K562 (cell line): ENCODE data around the gene SLC8A1. TPM values are rescaled to one million over a fixed set of nuclear protein-coding genes. Genes with fewer than 3 reads are reported as not detected.

ENCODE experiments used
- ATAC-seq: fragments of 200-7000 bp; cut with Tn5 transposase; 3 replicates; pipeline ENCODE4 v1.9.1; 2020; ENCODE audit warnings: moderate library complexity
- BruUV-seq: library from RNA; stranded (reverse); fragments of 400-500 nt; replicated peaks from 2 replicates; lab custom pipeline; 2021; lab: Mats Ljungman, UMichigan
- CTCF ChIA-PET: fragments of 300-600 bp; formaldehyde crosslinking; extraction: SDS; loops from one replicate; lab custom pipeline; 2021; ENCODE audit warnings: low intra/inter-chr PET ratio; lab: Yijun Ruan, JAX
- POLR2A ChIA-PET: fragments of 300-600, 350-650 bp; sonication (Branson Sonifier 250); formaldehyde crosslinking; extraction: SDS; loops from one replicate; lab custom pipeline; 2021; ENCODE audit warnings: antibody characterized with exemption, inconsistent platforms; lab: Yijun Ruan, JAX
- DNase-seq, 4 experiments: peaks; one replicate each; pipeline versions ENCODE4 v3.0.0 to v3.0.0-alpha.2; 2011 to 2018; ENCODE audit warnings: low spot score in 3 of 4, mixed read lengths in 3 of 4; ENCODE audit errors: extremely low read depth in 1 of 4
- FAIRE-seq: peaks from 2 replicates; lab custom pipeline; 2011; peaks lifted over from hg19 to GRCh38; lab: Jason Lieb, UNC
- H2AFZ ChIP-seq: 2 replicates; pipeline ENCODE4 v1.6.0; 2011; ENCODE audit warnings: low read depth, low read length, control low read depth, inconsistent platforms
- H3K27ac ChIP-seq: fragments of 200-600 bp; 3 replicates; pipeline ENCODE4 v1.8.0; 2011; ENCODE audit warnings: low read depth, mild to moderate bottlenecking, control low read depth, inconsistent platforms, low read length, moderate library complexity, mixed read lengths; ENCODE audit errors: extremely low read depth
- H3K27me3 ChIP-seq, 2 experiments: fragments of 300-600 bp in 1 of 2; 2 replicates in 1 of 2; 3 replicates in 1 of 2; pipeline versions ENCODE4 v1.6.0 to v1.8.0; 2011; ENCODE audit warnings: inconsistent platforms in 2 of 2, low read length in 2 of 2, mild to moderate bottlenecking in 1 of 2, mixed read lengths in 1 of 2, moderate library complexity in 1 of 2; ENCODE audit not compliant: control insufficient read depth in 2 of 2, insufficient read depth in 2 of 2
- H3K36me3 ChIP-seq: fragments of 300-600 bp; 3 replicates; pipeline ENCODE4 v1.8.0; 2011; ENCODE audit warnings: mild to moderate bottlenecking, low read length, inconsistent platforms; ENCODE audit not compliant: control insufficient read depth, insufficient read depth
- H3K4me1 ChIP-seq, 2 experiments: fragments of 200-600 bp in 1 of 2; replicated peaks in 1 of 2; 2 replicates in 1 of 2; 3 replicates in 1 of 2; pipeline versions ENCODE4 v1.5.1 to v1.8.0; 2011; ENCODE audit warnings: inconsistent platforms in 2 of 2, low read length in 2 of 2, mild to moderate bottlenecking in 1 of 2, mixed read lengths in 1 of 2, moderate library complexity in 1 of 2; ENCODE audit not compliant: control insufficient read depth in 2 of 2, insufficient read depth in 2 of 2
- H3K4me2 ChIP-seq: 2 replicates; pipeline ENCODE4 v1.6.1; 2011; ENCODE audit warnings: low read length, control low read depth, inconsistent platforms, mixed read lengths; ENCODE audit not compliant: insufficient read depth
- H3K4me3 ChIP-seq: fragments of 200-600 bp; sonication (generic), shearing (Covaris generic); 2 replicates; pipeline ENCODE4 v1.5.1; 2016; ENCODE audit warnings: control low read depth, inconsistent platforms
- H3K79me2 ChIP-seq: fragments of 200-600 bp; 3 replicates; pipeline ENCODE4 v1.8.0; 2011; ENCODE audit warnings: low read length, inconsistent platforms; ENCODE audit not compliant: control insufficient read depth, insufficient read depth
- H3K9ac ChIP-seq, 2 experiments: 2 replicates each; pipeline versions ENCODE4 v1.6.0 to v1.6.1; 2011; ENCODE audit warnings: low read depth in 2 of 2, low read length in 2 of 2, control low read depth in 1 of 2, inconsistent platforms in 1 of 2, mild to moderate bottlenecking in 1 of 2, mixed read lengths in 1 of 2; ENCODE audit not compliant: insufficient read depth in 1 of 2
- H3K9me1 ChIP-seq: one replicate; pipeline ENCODE4 v1.6.0; 2011; ENCODE audit warnings: inconsistent platforms, mild to moderate bottlenecking, low read length, moderate library complexity; ENCODE audit not compliant: control insufficient read depth, insufficient read depth
- H3K9me3 ChIP-seq: replicated peaks from 2 replicates; pipeline ENCODE4 v1.5.1; 2011; ENCODE audit warnings: low read depth, low read length, inconsistent platforms; ENCODE audit not compliant: control insufficient read depth, insufficient read depth
- H4K20me1 ChIP-seq: replicated peaks from 2 replicates; pipeline ENCODE4 v1.6.1; 2011; ENCODE audit warnings: low read length, inconsistent platforms, mixed read lengths; ENCODE audit not compliant: control insufficient read depth, insufficient read depth
- MBD2 ChIP-seq: sonication (generic); IDR thresholded peaks from 2 replicates; pipeline ENCODE4 v1.6.1; 2016; ENCODE audit warnings: low read depth, borderline replicate concordance
- MECOM ChIP-seq: fragments of 250-450 bp; sonication (Bioruptor Pico); IDR thresholded peaks from 2 replicates; pipeline ENCODE4 v1.8.0; 2022; ENCODE audit warnings: inconsistent platforms
- PRMT5 ChIP-seq: sonication (generic); formaldehyde crosslinking; IDR thresholded peaks from 2 replicates; pipeline ENCODE4 v1.5.0; 2020; ENCODE audit warnings: missing genetic modification reagents
- PTBP1 ChIP-seq: fragments of 200-400 bp; formaldehyde crosslinking; IDR thresholded peaks from 2 replicates; pipeline ENCODE4 v1.6.1; 2017; ENCODE audit warnings: low read depth, low read length
- SREBF2 ChIP-seq: sonication (generic); formaldehyde crosslinking; IDR thresholded peaks from 2 replicates; pipeline ENCODE4 v1.4.0; 2020; ENCODE audit warnings: mild to moderate bottlenecking, missing genetic modification reagents
- ZBTB49 ChIP-seq: sonication (generic); formaldehyde crosslinking; IDR thresholded peaks from 2 replicates; pipeline ENCODE4 v1.8.0; 2022; ENCODE audit warnings: missing genetic modification reagents, mild to moderate bottlenecking, borderline replicate concordance
- ZBTB8A ChIP-seq: fragments of 450-650 bp; IDR thresholded peaks from 2 replicates; pipeline ENCODE4 v1.6.1; 2018; ENCODE audit warnings: mild to moderate bottlenecking, moderate library complexity; ENCODE audit not compliant: partially characterized antibody
- WGBS: fragments of 100-300 bp; shearing (Covaris generic); methylation state at CpG from one replicate; pipeline ENCODE4 v1.1.6; 2016; ENCODE audit warnings: low coverage, mixed read lengths; ENCODE audit not compliant: insufficient coverage; ENCODE audit errors: missing lambda C conversion rate; 5-methylcytosine and 5-hydroxymethylcytosine counted together
- in situ Hi-C: fragments of 300-500 bp; cut with MboI; formaldehyde crosslinking; loops from 4 replicates; pipeline ENCODE4 v1.15.0; 2018; ENCODE audit warnings: inconsistent platforms, mixed read lengths
- intact Hi-C: fragments of 100-400 bp; cut with micrococcal nuclease; formaldehyde crosslinking; loops from 2 replicates; pipeline ENCODE4 v1.14.2; 2022
- polyA plus RNA-seq, 8 experiments: library from polyadenylated mRNA; depleted of rRNA in 4 of 8; stranded (reverse) in 5 of 8; unstranded in 3 of 8; fragments of >200 nt; fragmentation: Nextera tagmentation in 2 of 8; fragmentation: Illumina TruSeq in 1 of 8; extraction: Ambion mirVana in 2 of 8; extraction: Trizol in 1 of 8; gene quantifications; 2 replicates each; pipeline versions ENCODE4 v1.2.1 to v1.2.3, GENCODE V29; 2011 to 2014; ENCODE audit warnings: inconsistent platforms in 1 of 8, missing spikeins in 1 of 8
- total RNA-seq, 7 experiments: library from RNA; depleted of rRNA in 6 of 7; stranded (reverse); fragments of >200 nt in 6 of 7; fragmentation: Illumina TruSeq in 2 of 7; extraction: Trizol in 2 of 7; gene quantifications; 2 replicates each; pipeline versions ENCODE4 v1.2.1 to v1.2.3, GENCODE V29; 2011 to 2021; ENCODE audit warnings: low replicate concordance in 1 of 7
- TF ChIP-seq, protein P1 (sequence below): fragments of 250-450 bp; sonication (Bioruptor Pico); IDR thresholded peaks from 2 replicates; pipeline ENCODE4 v1.8.0; 2021; ENCODE audit warnings: moderate library complexity, mild to moderate bottlenecking, inconsistent platforms
- TF ChIP-seq, protein P2 (sequence below): sonication (generic); formaldehyde crosslinking; IDR thresholded peaks from 2 replicates; pipeline ENCODE4 v1.8.0; 2022; ENCODE audit warnings: missing genetic modification reagents, mild to moderate bottlenecking, moderate library complexity, borderline replicate concordance
- TF ChIP-seq, protein P3 (sequence below): fragments of 250-450 bp; sonication (Bioruptor Pico); IDR thresholded peaks from 2 replicates; pipeline ENCODE4 v1.4.0; 2020

Gene SLC8A1
- total and polyA plus RNA-seq, 9 of the 15 experiments (the other 6 are each of a cell fraction or from before 2014, with no cell fraction given), result not detected

DNA sequence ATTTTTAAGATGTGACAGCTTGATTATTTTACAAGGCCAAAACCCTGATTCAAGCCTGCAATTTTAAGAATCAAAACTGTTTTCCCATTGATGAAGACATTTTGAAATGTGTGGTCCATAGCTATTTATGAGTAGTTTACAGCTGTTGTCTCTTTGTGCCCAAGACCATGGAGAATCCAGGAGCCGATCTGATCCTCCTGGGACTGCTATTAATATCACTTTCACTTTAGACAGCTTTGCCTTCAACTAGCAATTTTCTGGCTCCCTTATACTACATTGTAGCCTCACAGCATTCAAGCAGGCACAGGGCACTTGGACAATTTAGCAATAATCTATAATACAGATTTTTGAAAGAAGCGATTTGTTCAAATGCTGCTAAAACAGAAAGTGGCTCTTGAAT is 172.9 kb downstream of the SLC8A1 start (continued):
- TF ChIP-seq, protein P1, sequence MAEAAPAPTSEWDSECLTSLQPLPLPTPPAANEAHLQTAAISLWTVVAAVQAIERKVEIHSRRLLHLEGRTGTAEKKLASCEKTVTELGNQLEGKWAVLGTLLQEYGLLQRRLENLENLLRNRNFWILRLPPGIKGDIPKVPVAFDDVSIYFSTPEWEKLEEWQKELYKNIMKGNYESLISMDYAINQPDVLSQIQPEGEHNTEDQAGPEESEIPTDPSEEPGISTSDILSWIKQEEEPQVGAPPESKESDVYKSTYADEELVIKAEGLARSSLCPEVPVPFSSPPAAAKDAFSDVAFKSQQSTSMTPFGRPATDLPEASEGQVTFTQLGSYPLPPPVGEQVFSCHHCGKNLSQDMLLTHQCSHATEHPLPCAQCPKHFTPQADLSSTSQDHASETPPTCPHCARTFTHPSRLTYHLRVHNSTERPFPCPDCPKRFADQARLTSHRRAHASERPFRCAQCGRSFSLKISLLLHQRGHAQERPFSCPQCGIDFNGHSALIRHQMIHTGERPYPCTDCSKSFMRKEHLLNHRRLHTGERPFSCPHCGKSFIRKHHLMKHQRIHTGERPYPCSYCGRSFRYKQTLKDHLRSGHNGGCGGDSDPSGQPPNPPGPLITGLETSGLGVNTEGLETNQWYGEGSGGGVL (CRISPR knock-in tag), result no peak
- TF ChIP-seq MBD2, result no peak
- TF ChIP-seq SREBF2 (CRISPR knock-in tag), result no peak

DNA sequence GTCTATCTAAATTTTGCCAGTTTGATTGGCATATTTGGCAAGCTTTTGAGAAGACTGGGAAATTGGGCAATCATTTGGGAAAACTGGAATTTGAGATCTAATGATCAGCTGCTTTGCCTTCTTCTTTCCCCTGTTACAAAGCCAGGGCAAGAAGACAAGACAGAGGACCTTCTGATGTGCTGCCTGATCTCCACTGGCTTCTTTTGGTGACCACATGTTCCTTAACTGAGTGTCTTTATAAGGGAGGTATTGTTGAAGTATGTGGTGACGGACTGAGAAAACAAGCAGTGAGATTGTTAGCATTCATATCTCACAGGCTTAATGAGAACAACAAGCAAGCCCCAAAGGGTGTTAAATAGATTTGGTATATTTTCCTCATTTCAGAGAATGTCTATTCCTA is 175.8 kb downstream of the SLC8A1 start:
- Histone ChIP-seq H3K9me1 (no peaks in the 10 kb centered on the region), H3K9me3 (no peaks in the 10 kb centered on the region), H3K4me1 (no peaks in the 10 kb centered on the region), H3K9ac (no peak overlapping the region), H2AFZ (no peak overlapping the region), H3K4me3 (no peak overlapping the region), H3K79me2 (no peaks in the 10 kb centered on the region), H4K20me1 (no peaks in the 10 kb centered on the region), H3K27ac (no peak overlapping the region), H3K36me3 (no peaks in the 10 kb centered on the region), H3K4me2 (no peak overlapping the region), H3K27me3 (no peaks in the 10 kb centered on the region)
- ChIA-PET POLR2A (no interaction called here), CTCF (no interaction called here)
- FAIRE-seq (no peak), DNase-seq (no peak), ATAC-seq (no peak)
- BruUV-seq, result no TSS peak
- 0% methylated on average over 1 of the region's 1 CpG for WGBS
- in situ Hi-C loops, result no loop called here
- intact Hi-C loops, result no loop called here
- TF ChIP-seq ZBTB8A (no peak), PTBP1 (no peak), MECOM (CRISPR knock-in tag) (no peak), PRMT5 (CRISPR knock-in tag) (no peak), ZBTB49 (CRISPR knock-in tag) (no peak)
- TF ChIP-seq, protein P2, sequence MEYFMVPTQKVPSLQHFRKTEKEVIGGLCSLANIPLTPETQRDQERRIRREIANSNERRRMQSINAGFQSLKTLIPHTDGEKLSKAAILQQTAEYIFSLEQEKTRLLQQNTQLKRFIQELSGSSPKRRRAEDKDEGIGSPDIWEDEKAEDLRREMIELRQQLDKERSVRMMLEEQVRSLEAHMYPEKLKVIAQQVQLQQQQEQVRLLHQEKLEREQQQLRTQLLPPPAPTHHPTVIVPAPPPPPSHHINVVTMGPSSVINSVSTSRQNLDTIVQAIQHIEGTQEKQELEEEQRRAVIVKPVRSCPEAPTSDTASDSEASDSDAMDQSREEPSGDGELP (CRISPR knock-in tag), result no peak
- TF ChIP-seq, protein P3, sequence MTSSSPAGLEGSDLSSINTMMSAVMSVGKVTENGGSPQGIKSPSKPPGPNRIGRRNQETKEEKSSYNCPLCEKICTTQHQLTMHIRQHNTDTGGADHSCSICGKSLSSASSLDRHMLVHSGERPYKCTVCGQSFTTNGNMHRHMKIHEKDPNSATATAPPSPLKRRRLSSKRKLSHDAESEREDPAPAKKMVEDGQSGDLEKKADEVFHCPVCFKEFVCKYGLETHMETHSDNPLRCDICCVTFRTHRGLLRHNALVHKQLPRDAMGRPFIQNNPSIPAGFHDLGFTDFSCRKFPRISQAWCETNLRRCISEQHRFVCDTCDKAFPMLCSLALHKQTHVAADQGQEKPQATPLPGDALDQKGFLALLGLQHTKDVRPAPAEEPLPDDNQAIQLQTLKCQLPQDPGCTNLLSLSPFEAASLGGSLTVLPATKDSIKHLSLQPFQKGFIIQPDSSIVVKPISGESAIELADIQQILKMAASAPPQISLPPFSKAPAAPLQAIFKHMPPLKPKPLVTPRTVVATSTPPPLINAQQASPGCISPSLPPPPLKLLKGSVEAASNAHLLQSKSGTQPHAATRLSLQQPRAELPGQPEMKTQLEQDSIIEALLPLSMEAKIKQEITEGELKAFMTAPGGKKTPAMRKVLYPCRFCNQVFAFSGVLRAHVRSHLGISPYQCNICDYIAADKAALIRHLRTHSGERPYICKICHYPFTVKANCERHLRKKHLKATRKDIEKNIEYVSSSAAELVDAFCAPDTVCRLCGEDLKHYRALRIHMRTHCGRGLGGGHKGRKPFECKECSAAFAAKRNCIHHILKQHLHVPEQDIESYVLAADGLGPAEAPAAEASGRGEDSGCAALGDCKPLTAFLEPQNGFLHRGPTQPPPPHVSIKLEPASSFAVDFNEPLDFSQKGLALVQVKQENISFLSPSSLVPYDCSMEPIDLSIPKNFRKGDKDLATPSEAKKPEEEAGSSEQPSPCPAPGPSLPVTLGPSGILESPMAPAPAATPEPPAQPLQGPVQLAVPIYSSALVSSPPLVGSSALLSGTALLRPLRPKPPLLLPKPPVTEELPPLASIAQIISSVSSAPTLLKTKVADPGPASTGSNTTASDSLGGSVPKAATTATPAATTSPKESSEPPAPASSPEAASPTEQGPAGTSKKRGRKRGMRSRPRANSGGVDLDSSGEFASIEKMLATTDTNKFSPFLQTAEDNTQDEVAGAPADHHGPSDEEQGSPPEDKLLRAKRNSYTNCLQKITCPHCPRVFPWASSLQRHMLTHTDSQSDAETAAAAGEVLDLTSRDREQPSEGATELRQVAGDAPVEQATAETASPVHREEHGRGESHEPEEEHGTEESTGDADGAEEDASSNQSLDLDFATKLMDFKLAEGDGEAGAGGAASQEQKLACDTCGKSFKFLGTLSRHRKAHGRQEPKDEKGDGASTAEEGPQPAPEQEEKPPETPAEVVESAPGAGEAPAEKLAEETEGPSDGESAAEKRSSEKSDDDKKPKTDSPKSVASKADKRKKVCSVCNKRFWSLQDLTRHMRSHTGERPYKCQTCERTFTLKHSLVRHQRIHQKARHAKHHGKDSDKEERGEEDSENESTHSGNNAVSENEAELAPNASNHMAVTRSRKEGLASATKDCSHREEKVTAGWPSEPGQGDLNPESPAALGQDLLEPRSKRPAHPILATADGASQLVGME, result no peak
